HEK293 (cell line): ENCODE measurements around the gene ALDOA.

Experiments used
- ATF2 ChIP-seq: fragments of 450-650 bp; formaldehyde crosslinking; IDR thresholded peaks from 2 replicates; pipeline ENCODE4 v1.5.1; 2016; ENCODE audit warnings: missing biosample characterization, missing genetic modification characterization, low read depth
- CTCF ChIP-seq: fragments of 450-650 bp; formaldehyde crosslinking; IDR thresholded peaks from 2 replicates; pipeline ENCODE4 v1.5.1; 2016; ENCODE audit warnings: missing biosample characterization, missing genetic modification characterization
- GFI1B ChIP-seq: fragments of 450-650 bp; formaldehyde crosslinking; IDR thresholded peaks from 2 replicates; pipeline ENCODE4 v1.5.1; 2016; ENCODE audit warnings: missing biosample characterization, missing genetic modification characterization
- SETDB1 ChIP-seq: IDR thresholded peaks from one replicate; pipeline ENCODE4 v1.6.1; 2017; ENCODE audit warnings: mild to moderate bottlenecking, low read length, moderate library complexity, mixed read lengths; ENCODE audit not compliant: insufficient read length
- SP2 ChIP-seq: fragments of 450-650 bp; formaldehyde crosslinking; IDR thresholded peaks from 2 replicates; pipeline ENCODE4 v1.5.1; 2016; ENCODE audit warnings: missing biosample characterization, missing genetic modification characterization
- TSHZ1 ChIP-seq: fragments of 450-650 bp; formaldehyde crosslinking; IDR thresholded peaks from 2 replicates; pipeline ENCODE4 v1.5.1; 2016; ENCODE audit warnings: missing biosample characterization, missing genetic modification characterization, borderline replicate concordance
- ZNF311 ChIP-seq: fragments of 450-650 bp; formaldehyde crosslinking; IDR thresholded peaks from 2 replicates; pipeline ENCODE4 v1.5.1; 2017; ENCODE audit warnings: missing biosample characterization, missing genetic modification characterization, borderline replicate concordance
- ZNF354C ChIP-seq: fragments of 450-650 bp; formaldehyde crosslinking; IDR thresholded peaks from 2 replicates; pipeline ENCODE4 v1.5.1; 2016; ENCODE audit warnings: missing biosample characterization, missing genetic modification characterization, low read depth, borderline replicate concordance
- ZNF549 ChIP-seq: fragments of 450-650 bp; IDR thresholded peaks from 2 replicates; pipeline ENCODE4 v1.5.1; 2018; ENCODE audit warnings: missing biosample characterization, missing genetic modification characterization, mild to moderate bottlenecking, inconsistent platforms, moderate library complexity
- ZNF555 ChIP-seq: fragments of 450-650 bp; formaldehyde crosslinking; conservative IDR thresholded peaks from 2 replicates; pipeline ENCODE4 v1.5.1; 2017; ENCODE audit warnings: missing biosample characterization, mild to moderate bottlenecking, missing genetic modification characterization, inconsistent platforms
- ZNF768 ChIP-seq: fragments of 450-650 bp; formaldehyde crosslinking; IDR thresholded peaks from 2 replicates; pipeline ENCODE4 v1.5.1; 2018; ENCODE audit warnings: missing biosample characterization, mild to moderate bottlenecking, missing genetic modification characterization
- ZNF777 ChIP-seq: fragments of 450-650 bp; formaldehyde crosslinking; IDR thresholded peaks from 2 replicates; pipeline ENCODE4 v1.5.1; 2017; ENCODE audit warnings: missing biosample characterization, missing genetic modification characterization, borderline replicate concordance
- ZNF830 ChIP-seq: fragments of 450-650 bp; IDR thresholded peaks from 2 replicates; pipeline ENCODE4 v1.5.0; 2018; ENCODE audit warnings: missing biosample characterization, missing genetic modification characterization, low read depth, mild to moderate bottlenecking, moderate library complexity

- TF ChIP-seq ZNF830 (no peak), ZNF555 (tag by site-specific recombination) (no peak), CTCF (tag by site-specific recombination) (no peak), ATF2 (tag by site-specific recombination) (no peak), ZNF549 (no peak), ZNF311 (tag by site-specific recombination) (no peak), TSHZ1 (tag by site-specific recombination) (no peak), GFI1B (tag by site-specific recombination) (no peak), SP2 (no peak; the same call in 1 of the 2 replicates), ZNF777 (tag by site-specific recombination) (no peak), SETDB1 (no peak), ZNF768 (tag by site-specific recombination) (no peak), ZNF354C (tag by site-specific recombination) (no peak)
These were observed 11.1 kb upstream of the ALDOA start for GRCh38 chr16:30054451-30054850.
